Stomach (tissue), 9 donors: ENCODE measurements around the gene STK26. TPM values are rescaled to one million over a fixed set of nuclear protein-coding genes. Genes with fewer than 3 reads are reported as not detected.
"Not testable (repeated sequence)": the region's sequence is repeated elsewhere in the genome, so short reads cannot be mapped to it uniquely, and the experiment has no call there.

Source experiments
- DNase-seq, 2 donors: peaks; one replicate each; pipeline versions ENCODE4 v3.0.0 to v3.0.0-alpha.2; 2013 to 2019
- H3K27ac ChIP-seq, 5 donors: fragments of 200-600 bp in 4 of 5; sonication (generic) in 4 of 5; one replicate each; pipeline ENCODE4 v1.5.1; 2013 to 2019; ENCODE audit warnings: mild to moderate bottlenecking in 1 of 5, moderate library complexity in 1 of 5
- H3K27me3 ChIP-seq, 3 donors: fragments of 200-600 bp; sonication (generic); one replicate each; pipeline ENCODE4 v1.5.1; 2017 to 2019; ENCODE audit warnings: mixed run types in 1 of 3
- H3K36me3 ChIP-seq, 4 donors: fragments of 200-600 bp; sonication (generic); 1 replicate in 3 of 4; 2 replicates in 1 of 4; pipeline ENCODE4 v1.5.1; 2016 to 2019
- H3K4me1 ChIP-seq, 4 donors: fragments of 200-600 bp; sonication (generic); one replicate each; pipeline ENCODE4 v1.5.1; 2016 to 2019
- H3K4me3 ChIP-seq, 4 donors: fragments of 200-600 bp; sonication (generic) in 3 of 4; one replicate each; pipeline ENCODE4 v1.5.1; 2016 to 2019; ENCODE audit warnings: mild to moderate bottlenecking in 1 of 4
- H3K9me3 ChIP-seq, 4 donors: fragments of 200-600 bp; sonication (generic); one replicate each; pipeline ENCODE4 v1.5.1; 2016 to 2019
- EP300 ChIP-seq: sonication (generic); formaldehyde crosslinking; IDR thresholded peaks from one replicate; pipeline ENCODE4 v1.6.1; 2017; ENCODE audit warnings: antibody characterized with exemption
- POLR2A ChIP-seq, 4 donors: fragments of 450-650 bp; IDR thresholded peaks; one replicate each; pipeline ENCODE4 v1.6.1; 2016; ENCODE audit warnings: antibody characterized with exemption in 4 of 4, control low read depth in 2 of 4, mild to moderate bottlenecking in 1 of 4, moderate library complexity in 1 of 4
- POLR2AphosphoS5 ChIP-seq, 3 donors: sonication (generic); formaldehyde crosslinking; IDR thresholded peaks; one replicate each; pipeline ENCODE4 v1.6.1; 2016; ENCODE audit warnings: antibody characterized with exemption in 3 of 3
- WGBS, 5 donors: extraction: QIAGEN DNeasy Blood & Tissue Kit in 3 of 5; methylation state at CpG; one replicate each; pipeline versions ENCODE4 v1.1.5 to v1.1.7; 2013 to 2018; 5-methylcytosine and 5-hydroxymethylcytosine counted together
- intact Hi-C: fragments of 100-400 bp; cut with DNase I; formaldehyde crosslinking; loops from one replicate; pipeline ENCODE4 v1.15.1; 2023; ENCODE audit warnings: low total_unique reads
- polyA plus RNA-seq, 3 donors: library from polyadenylated mRNA; stranded (reverse); fragments of 200-250 nt; gene quantifications; one replicate each; pipeline ENCODE4 v1.2.3, GENCODE V29; 2013
- total RNA-seq, 5 donors: library from RNA; depleted of rRNA; stranded (reverse); fragments of >200 nt; gene quantifications; one replicate each; pipeline versions ENCODE4 v1.1.0 to v1.2.3, GENCODE V29; 2014 to 2016
- TF ChIP-seq, protein P1 (sequence below), 7 experiments: fragments of 450-650 bp in 4 of 7; fragments of 200-600 bp in 3 of 7; sonication (generic) in 3 of 7; IDR thresholded peaks; one replicate each; pipeline ENCODE4 v1.5.1; 2016 to 2019; ENCODE audit warnings: antibody characterized with exemption in 7 of 7, control low read depth in 2 of 7, mild to moderate bottlenecking in 1 of 7
- donor health status: healthy with polysubstance abuse.
- donor health status: Bipolar disorder and iron deficiency.
- donor health status: healthy.

STK26 gene
- total and polyA plus RNA-seq, 8 donors, result 3.6 to 34.0 (median 10.2) TPM

DNA sequence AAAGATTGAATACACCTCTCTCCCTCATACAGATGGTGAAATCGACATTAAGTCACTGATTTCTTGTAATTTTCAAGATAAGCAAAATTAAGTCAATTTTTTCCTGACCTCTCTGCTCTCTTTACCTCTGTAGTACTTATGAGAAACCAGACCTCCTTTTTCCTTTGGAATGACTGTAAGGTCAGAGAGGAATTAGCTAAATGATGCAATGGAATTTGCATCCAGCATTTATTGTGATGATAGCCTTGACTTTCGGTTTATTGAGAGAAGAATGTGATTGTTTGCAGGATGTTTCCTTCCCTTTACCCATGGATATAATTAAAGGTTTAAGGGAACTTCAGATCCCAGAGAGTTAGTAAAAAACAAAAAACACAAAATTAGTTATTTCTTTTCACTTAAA lies 22.4 kb downstream of the STK26 start:
- H3K4me1 ChIP-seq, result no peaks in the 10 kb centered on the region
- no peak overlapping the region for H3K4me3 ChIP-seq
- no peak for TF ChIP-seq POLR2A (IDR thresholded peaks at IDR 0.05)
- TF ChIP-seq, protein P1, sequence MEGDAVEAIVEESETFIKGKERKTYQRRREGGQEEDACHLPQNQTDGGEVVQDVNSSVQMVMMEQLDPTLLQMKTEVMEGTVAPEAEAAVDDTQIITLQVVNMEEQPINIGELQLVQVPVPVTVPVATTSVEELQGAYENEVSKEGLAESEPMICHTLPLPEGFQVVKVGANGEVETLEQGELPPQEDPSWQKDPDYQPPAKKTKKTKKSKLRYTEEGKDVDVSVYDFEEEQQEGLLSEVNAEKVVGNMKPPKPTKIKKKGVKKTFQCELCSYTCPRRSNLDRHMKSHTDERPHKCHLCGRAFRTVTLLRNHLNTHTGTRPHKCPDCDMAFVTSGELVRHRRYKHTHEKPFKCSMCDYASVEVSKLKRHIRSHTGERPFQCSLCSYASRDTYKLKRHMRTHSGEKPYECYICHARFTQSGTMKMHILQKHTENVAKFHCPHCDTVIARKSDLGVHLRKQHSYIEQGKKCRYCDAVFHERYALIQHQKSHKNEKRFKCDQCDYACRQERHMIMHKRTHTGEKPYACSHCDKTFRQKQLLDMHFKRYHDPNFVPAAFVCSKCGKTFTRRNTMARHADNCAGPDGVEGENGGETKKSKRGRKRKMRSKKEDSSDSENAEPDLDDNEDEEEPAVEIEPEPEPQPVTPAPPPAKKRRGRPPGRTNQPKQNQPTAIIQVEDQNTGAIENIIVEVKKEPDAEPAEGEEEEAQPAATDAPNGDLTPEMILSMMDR (IDR thresholded peaks at IDR 0.05), result no peak
- no peak for TF ChIP-seq POLR2AphosphoS5 (IDR thresholded peaks at IDR 0.05)
- TF ChIP-seq EP300, result no peak
- DNase-seq, result no peak
- WGBS, 5 donors, result 57 to 86% (median 72%) methylated on average over 2 of the region's 2 CpGs
- intact Hi-C loops, result no loop called here
- no peak overlapping the region for H3K27ac ChIP-seq
- no peaks in the 10 kb centered on the region for H3K9me3 ChIP-seq
- H3K36me3 ChIP-seq, result no peaks in the 10 kb centered on the region
- H3K27me3 ChIP-seq, result peaks cover 0 to 4% (median 0%) of the 10 kb centered on the region in 3 donors

DNA sequence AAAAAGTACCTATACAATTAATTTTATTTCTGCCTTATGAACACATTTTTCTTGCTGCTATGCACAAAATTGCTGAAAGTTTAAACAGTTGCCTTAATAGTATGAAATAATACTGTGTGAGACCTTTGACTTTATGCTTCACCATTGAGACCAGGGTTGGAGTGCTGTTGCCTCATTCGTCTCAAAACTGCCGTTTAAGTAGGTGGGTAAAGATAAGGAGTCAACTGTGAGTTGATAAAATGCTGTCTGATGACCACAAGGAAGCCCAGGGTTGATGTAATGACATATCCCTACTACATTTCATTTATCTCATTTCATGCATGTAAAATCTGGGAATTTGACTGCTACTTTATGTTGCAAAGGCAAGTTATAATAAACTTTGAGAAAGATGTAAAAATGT lies 23.4 kb downstream of the STK26 start:
- DNase-seq, result no peak
- intact Hi-C loops, result no loop called here
- H3K36me3 ChIP-seq, result no peaks in the 10 kb centered on the region
- WGBS, 5 donors, result 28 to 39% (median 34%) methylated on average over 2 of the region's 2 CpGs
- H3K9me3 ChIP-seq, result peaks cover 0 to 1% (median 0%) of the 10 kb centered on the region in 4 donors
- no peaks in the 10 kb centered on the region for H3K4me1 ChIP-seq
- peaks cover 0 to 4% (median 0%) of the 10 kb centered on the region in 3 donors for H3K27me3 ChIP-seq
- no peak overlapping the region for H3K27ac ChIP-seq
- TF ChIP-seq POLR2A (IDR thresholded peaks at IDR 0.05) (no peak), POLR2AphosphoS5 (IDR thresholded peaks at IDR 0.05) (no peak), EP300 (no peak)
- TF ChIP-seq, protein P1 (IDR thresholded peaks at IDR 0.05), result no peak
- no peak overlapping the region for H3K4me3 ChIP-seq

DNA sequence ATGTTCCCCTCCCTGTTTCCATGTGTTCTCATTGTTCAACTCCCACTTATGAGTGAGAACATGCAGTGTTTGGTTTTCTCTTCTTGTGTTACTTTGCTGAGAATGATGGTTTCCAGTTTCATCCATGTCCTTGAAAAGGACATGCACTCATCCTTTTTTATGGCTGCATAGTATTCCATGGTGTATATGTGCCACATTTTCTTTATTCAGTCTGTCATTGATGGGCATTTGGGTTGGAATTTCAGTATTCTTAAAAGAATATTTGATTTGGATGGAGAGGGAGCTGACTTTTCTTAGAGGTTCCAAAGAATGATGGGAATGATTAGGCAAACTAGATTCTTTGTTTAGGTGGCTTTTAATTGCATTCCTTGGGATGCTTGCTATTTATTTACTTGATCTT lies 28.7 kb downstream of the STK26 start:
- DNase-seq, intact Hi-C loops, H3K27me3 ChIP-seq, H3K4me1 ChIP-seq, H3K27ac ChIP-seq, H3K9me3 ChIP-seq, H3K4me3 ChIP-seq, H3K36me3 ChIP-seq: not testable (repeated sequence)

DNA sequence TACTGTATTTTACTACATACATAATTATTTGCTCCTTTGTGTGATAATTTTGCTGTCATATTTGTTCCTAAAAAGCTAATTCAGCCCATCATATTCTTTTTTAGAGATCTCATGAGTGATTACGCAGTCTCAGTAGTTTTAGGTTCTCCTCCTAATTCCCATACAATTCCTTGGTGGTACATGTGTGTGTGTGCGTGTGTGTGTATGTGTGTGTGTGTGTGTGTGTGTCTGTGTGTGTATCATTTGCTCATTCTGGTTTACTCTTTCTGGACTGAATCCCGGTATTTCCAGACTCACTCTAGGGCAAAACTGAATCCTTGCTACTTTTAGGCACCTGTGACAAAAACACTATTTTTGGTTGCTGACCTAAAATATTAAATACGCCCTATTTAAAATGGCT lies 34.9 kb downstream of the STK26 start:
- Histone ChIP-seq H3K27ac (no peak overlapping the region), H3K9me3 (no peaks in the 10 kb centered on the region), H3K36me3 (no peaks in the 10 kb centered on the region), H3K4me3 (no peak overlapping the region), H3K27me3 (peaks cover 0 to 8% (median 0%) of the 10 kb centered on the region in 3 donors), H3K4me1 (no peaks in the 10 kb centered on the region)
- 84 to 97% (median 90%) methylated on average over 4 of the region's 4 CpGs for WGBS, 5 donors
- no peak for DNase-seq
- intact Hi-C loops, result no loop called here
- no peak for TF ChIP-seq POLR2AphosphoS5 (IDR thresholded peaks at IDR 0.05)
- TF ChIP-seq, protein P1 (IDR thresholded peaks at IDR 0.05), result no peak
- TF ChIP-seq EP300, result no peak
- TF ChIP-seq POLR2A (IDR thresholded peaks at IDR 0.05), result no peak

DNA sequence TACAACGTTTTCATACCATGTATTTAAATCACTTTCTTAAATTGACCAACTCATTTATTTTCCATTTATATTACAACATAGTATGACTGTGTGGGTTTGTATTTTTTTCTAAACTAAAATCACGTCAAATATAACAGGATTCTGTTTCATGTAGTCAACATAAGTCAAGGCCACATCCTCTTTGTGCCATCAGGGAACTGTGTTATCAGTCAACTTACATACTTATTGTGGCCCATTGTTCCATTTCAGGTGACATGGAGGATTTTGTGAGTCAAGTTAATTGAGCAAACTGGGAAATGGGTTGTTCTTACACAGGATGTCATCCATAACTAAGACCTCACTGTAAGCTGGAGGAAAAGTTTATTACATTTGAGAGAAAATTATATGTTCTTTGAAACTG lies 35.9 kb downstream of the STK26 start:
- Histone ChIP-seq H3K4me3 (no peak overlapping the region), H3K9me3 (no peaks in the 10 kb centered on the region), H3K27ac (no peak overlapping the region), H3K36me3 (no peaks in the 10 kb centered on the region), H3K27me3 (peaks cover 0 to 8% (median 0%) of the 10 kb centered on the region in 3 donors), H3K4me1 (no peaks in the 10 kb centered on the region)
- no peak for DNase-seq
- 57 to 80% (median 76%) methylated on average over 2 of the region's 2 CpGs for WGBS, 5 donors
- intact Hi-C loops, result no loop called here
- TF ChIP-seq, protein P1 (IDR thresholded peaks at IDR 0.05), result no peak
